Osteocyte (in vitro differentiated cells): ENCODE results near the gene GYG2. TPM values are rescaled to one million over a fixed set of nuclear protein-coding genes. Genes with fewer than 3 reads are reported as not detected.

Source experiments
- DNase-seq: peaks from one replicate; pipeline ENCODE4 v3.0.0; 2021; ENCODE audit warnings: mixed read lengths; ENCODE audit not compliant: unreplicated experiment; ENCODE audit errors: extremely low spot score
- H3K27ac Mint-ChIP-seq: one replicate; pipeline ENCODE4 v1.8.0; 2021; ENCODE audit warnings: mild to moderate bottlenecking, mixed read lengths; ENCODE audit not compliant: unreplicated experiment
- H3K27me3 Mint-ChIP-seq: one replicate; pipeline ENCODE4 v1.8.0; 2021; ENCODE audit warnings: mixed read lengths; ENCODE audit not compliant: unreplicated experiment
- H3K36me3 Mint-ChIP-seq: one replicate; pipeline ENCODE4 v1.8.0; 2021; ENCODE audit warnings: mixed read lengths; ENCODE audit not compliant: unreplicated experiment
- H3K4me1 Mint-ChIP-seq: one replicate; pipeline ENCODE4 v1.8.0; 2021; ENCODE audit warnings: mixed read lengths; ENCODE audit not compliant: unreplicated experiment
- H3K4me3 Mint-ChIP-seq: one replicate; pipeline ENCODE4 v1.8.0; 2021; ENCODE audit warnings: mild to moderate bottlenecking, moderate library complexity, mixed read lengths; ENCODE audit not compliant: unreplicated experiment
- H3K9me3 Mint-ChIP-seq: one replicate; pipeline ENCODE4 v1.8.0; 2021; ENCODE audit warnings: mixed read lengths; ENCODE audit not compliant: unreplicated experiment
- total RNA-seq: library from RNA; stranded (reverse); gene quantifications from 2 replicates; pipeline ENCODE4 v1.2.1, GENCODE V29; 2021
- TF ChIP-seq, protein P1 (sequence below): fragments of 200-600 bp; sonication (generic); IDR thresholded peaks from 2 replicates; pipeline ENCODE4 v1.5.0; 2021; ENCODE audit warnings: antibody characterized with exemption, mild to moderate bottlenecking, moderate library complexity

Gene GYG2
- total RNA-seq, 1 donor from 2014 or later: 11.8 TPM

DNA sequence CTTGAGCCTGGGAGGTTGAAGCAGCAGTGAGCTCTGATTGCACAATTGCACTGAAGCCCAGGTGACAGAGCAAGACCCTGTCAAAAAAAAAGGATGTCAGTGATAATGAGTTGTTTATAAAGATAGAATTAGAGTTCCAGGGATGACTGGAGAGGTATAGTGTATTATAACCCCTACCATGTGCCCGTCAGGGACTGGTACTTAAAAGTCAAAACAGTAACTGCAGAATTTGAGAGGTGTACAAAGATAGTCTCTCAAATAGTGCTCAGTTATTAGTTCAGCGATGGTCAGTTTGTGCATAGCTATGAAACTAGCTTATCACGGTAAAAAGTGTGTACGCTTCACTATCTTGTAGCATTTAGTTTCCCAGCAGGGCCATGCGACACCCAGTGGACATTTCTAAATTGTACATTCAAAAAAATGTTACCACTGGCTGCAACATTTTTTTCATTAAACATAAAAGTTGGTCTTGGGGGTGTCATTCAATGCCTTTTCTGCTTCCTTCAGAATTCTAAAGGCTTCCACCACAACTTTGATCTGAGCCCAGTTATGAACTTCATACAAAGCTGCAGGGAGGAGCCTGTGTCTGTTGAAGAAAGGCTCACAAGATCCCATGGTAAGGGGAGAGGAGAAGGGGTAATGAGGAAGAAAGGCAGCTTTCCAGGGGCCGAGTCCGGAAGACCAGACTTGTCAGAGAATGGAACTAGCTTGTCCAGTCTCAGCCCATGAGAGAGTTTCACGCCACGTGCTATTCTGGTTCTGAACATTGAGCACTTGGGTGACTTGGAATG is 9.2 kb upstream of the GYG2 start:
- H3K36me3 Mint-ChIP-seq: no peaks in the 10 kb centered on the region
- no peak overlapping the region for H3K27ac Mint-ChIP-seq
- DNase-seq: peak; percentile 69
- H3K4me3 Mint-ChIP-seq: no peak overlapping the region
- TF ChIP-seq, protein P1, sequence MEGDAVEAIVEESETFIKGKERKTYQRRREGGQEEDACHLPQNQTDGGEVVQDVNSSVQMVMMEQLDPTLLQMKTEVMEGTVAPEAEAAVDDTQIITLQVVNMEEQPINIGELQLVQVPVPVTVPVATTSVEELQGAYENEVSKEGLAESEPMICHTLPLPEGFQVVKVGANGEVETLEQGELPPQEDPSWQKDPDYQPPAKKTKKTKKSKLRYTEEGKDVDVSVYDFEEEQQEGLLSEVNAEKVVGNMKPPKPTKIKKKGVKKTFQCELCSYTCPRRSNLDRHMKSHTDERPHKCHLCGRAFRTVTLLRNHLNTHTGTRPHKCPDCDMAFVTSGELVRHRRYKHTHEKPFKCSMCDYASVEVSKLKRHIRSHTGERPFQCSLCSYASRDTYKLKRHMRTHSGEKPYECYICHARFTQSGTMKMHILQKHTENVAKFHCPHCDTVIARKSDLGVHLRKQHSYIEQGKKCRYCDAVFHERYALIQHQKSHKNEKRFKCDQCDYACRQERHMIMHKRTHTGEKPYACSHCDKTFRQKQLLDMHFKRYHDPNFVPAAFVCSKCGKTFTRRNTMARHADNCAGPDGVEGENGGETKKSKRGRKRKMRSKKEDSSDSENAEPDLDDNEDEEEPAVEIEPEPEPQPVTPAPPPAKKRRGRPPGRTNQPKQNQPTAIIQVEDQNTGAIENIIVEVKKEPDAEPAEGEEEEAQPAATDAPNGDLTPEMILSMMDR: peak; percentile 64
- no peaks in the 10 kb centered on the region for H3K27me3 Mint-ChIP-seq
- H3K4me1 Mint-ChIP-seq: no peaks in the 10 kb centered on the region
- H3K9me3 Mint-ChIP-seq: no peaks in the 10 kb centered on the region

GRCh38 chrX:2820136-2820771 is 8.5 kb upstream of the GYG2 start:
- H3K4me1 Mint-ChIP-seq: no peaks in the 10 kb centered on the region
- TF ChIP-seq, protein P1: no peak
- no peaks in the 10 kb centered on the region for H3K9me3 Mint-ChIP-seq
- DNase-seq: peak; percentile 46
- no peak overlapping the region for H3K27ac Mint-ChIP-seq
- no peaks in the 10 kb centered on the region for H3K36me3 Mint-ChIP-seq
- no peak overlapping the region for H3K4me3 Mint-ChIP-seq
- H3K27me3 Mint-ChIP-seq: no peaks in the 10 kb centered on the region

- TF ChIP-seq, protein P1: no peak
- no peaks in the 10 kb centered on the region for H3K9me3 Mint-ChIP-seq
- H3K4me3 Mint-ChIP-seq: no peak overlapping the region
- no peaks in the 10 kb centered on the region for H3K27me3 Mint-ChIP-seq
- H3K36me3 Mint-ChIP-seq: no peaks in the 10 kb centered on the region
- peak; percentile 67 for DNase-seq
- H3K4me1 Mint-ChIP-seq: no peaks in the 10 kb centered on the region
- no peak overlapping the region for H3K27ac Mint-ChIP-seq
These were observed 4.8 kb upstream of the GYG2 start for GRCh38 chrX:2823795-2824386.

DNA sequence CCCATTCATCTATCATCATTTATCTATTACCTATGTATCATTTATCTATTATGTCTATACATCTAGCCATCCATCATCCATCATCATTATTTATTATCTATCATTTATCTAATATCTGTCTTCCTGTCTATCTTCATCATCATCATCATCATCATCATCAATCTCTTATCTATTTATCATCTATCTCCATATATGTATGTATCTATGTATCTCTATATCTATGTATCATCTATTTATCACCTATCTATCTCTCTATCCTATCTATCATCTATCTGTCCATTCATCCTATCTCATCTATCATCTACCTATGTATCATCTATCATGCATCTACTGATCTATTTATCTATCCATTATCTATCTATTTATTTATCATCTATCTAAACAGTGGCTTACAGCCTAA is 3.8 kb upstream of the GYG2 start:
- no peak for DNase-seq
- Mint-ChIP-seq H3K27ac (no peak overlapping the region), H3K27me3 (no peaks in the 10 kb centered on the region), H3K4me3 (no peak overlapping the region), H3K36me3 (no peaks in the 10 kb centered on the region), H3K4me1 (no peaks in the 10 kb centered on the region), H3K9me3 (no peaks in the 10 kb centered on the region)
- TF ChIP-seq, protein P1: no peak

DNA sequence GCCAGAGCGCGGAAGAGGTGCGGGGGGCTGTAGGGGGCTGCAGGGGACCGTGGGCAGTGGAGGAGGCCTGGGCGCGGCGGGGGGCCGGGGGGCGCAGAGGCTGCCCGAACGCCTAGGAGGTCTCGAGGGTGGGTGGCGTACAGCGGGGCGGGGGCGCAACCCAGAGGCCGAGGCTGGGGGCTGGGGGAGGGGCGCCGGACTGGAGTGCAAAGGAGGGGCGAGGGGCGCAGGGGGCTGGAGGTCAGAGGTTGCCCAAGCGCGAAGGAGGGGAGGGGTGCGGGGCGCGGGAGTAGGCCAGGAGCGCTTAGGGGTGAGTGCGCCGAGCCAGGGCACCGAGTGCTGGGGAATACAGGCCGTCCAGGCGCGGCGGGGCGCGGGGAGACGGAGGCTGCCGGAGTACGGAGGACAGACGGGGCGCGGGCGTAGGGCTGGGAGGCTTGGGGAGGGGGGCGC is 255 bp downstream of the GYG2 start:
- Mint-ChIP-seq H3K27me3 (no peaks in the 10 kb centered on the region), H3K4me1 (peaks cover 2% of the 10 kb centered on the region), H3K27ac (no peak overlapping the region), H3K36me3 (peaks cover 5% of the 10 kb centered on the region), H3K4me3 (peak overlapping the region; percentile 62), H3K9me3 (no peaks in the 10 kb centered on the region)
- TF ChIP-seq, protein P1: no peak
- DNase-seq: no peak
